ENCODE data around the gene TCF25.

- TF ChIP-seq POLR2A (IDR thresholded peaks at IDR 0.05) (no peak), CTCF (IDR thresholded peaks at IDR 0.05) (no peak), POLR2AphosphoS5 (IDR thresholded peaks at IDR 0.05) (no peak)
Observed at GRCh38 chr16:89862732-89863131, 10.7 kb upstream of the TCF25 start.
